NB4 (cell line): Measurements from ENCODE around the gene MTOR.

Experiments used
- CTCF ChIP-seq: IDR thresholded peaks from one replicate; pipeline ENCODE4 v1.5.1; 2012; ENCODE audit warnings: low read depth, low read length
- POLR2A ChIP-seq: IDR thresholded peaks from 2 replicates; pipeline ENCODE4 v1.6.1; 2011; ENCODE audit warnings: mild to moderate bottlenecking; ENCODE audit not compliant: insufficient read length; ENCODE audit errors: extremely low read depth

DNA sequence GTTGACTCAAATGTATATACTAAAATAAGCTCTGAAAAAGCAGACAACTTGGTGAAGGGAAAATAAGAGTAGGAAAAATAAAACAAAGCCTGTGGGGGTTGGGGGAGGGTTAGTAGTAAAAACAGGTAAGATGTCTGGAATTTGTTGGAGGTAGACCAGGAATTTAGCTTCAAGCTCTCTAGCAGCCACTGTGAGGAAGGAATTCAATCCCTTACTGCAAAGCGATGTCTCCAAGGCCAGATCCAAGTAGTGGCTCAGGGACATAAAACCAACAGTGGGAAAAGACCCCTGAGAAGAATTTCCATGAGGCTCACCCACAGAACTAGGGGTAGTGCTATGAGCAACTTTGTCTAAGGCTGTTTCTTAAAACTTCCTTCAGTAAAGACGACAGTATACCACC, 65.4 kb downstream of the MTOR start:
- TF ChIP-seq POLR2A: no peak
- no peak for TF ChIP-seq CTCF
